Vagina (tissue), 2 donors: Measurements from ENCODE around the gene MYH7B.

Source experiments
- POLR2AphosphoS5 ChIP-seq, 2 donors: sonication (generic); formaldehyde crosslinking; IDR thresholded peaks; one replicate each; pipeline ENCODE4 v1.9.0; 2017; ENCODE audit warnings: antibody characterized with exemption in 2 of 2, mild to moderate bottlenecking in 2 of 2, low read depth in 1 of 2; ENCODE audit not compliant: insufficient read depth in 1 of 2
- TF ChIP-seq, protein P1 (sequence below), 3 experiments: fragments of 450-650 bp in 2 of 3; fragments of 200-600 bp in 1 of 3; sonication (generic) in 1 of 3; IDR thresholded peaks; one replicate each; pipeline ENCODE4 v1.5.1; 2017 to 2019; ENCODE audit warnings: antibody characterized with exemption in 3 of 3, mild to moderate bottlenecking in 2 of 3, moderate library complexity in 2 of 3

GRCh38 chr20:34995192-34995591 lies 39.5 kb downstream of the MYH7B start:
- no peak for TF ChIP-seq POLR2AphosphoS5 (IDR thresholded peaks at IDR 0.05; ENCODE audit: insufficient read depth in 1 of 2, low read depth in 1 of 2)
- TF ChIP-seq, protein P1, sequence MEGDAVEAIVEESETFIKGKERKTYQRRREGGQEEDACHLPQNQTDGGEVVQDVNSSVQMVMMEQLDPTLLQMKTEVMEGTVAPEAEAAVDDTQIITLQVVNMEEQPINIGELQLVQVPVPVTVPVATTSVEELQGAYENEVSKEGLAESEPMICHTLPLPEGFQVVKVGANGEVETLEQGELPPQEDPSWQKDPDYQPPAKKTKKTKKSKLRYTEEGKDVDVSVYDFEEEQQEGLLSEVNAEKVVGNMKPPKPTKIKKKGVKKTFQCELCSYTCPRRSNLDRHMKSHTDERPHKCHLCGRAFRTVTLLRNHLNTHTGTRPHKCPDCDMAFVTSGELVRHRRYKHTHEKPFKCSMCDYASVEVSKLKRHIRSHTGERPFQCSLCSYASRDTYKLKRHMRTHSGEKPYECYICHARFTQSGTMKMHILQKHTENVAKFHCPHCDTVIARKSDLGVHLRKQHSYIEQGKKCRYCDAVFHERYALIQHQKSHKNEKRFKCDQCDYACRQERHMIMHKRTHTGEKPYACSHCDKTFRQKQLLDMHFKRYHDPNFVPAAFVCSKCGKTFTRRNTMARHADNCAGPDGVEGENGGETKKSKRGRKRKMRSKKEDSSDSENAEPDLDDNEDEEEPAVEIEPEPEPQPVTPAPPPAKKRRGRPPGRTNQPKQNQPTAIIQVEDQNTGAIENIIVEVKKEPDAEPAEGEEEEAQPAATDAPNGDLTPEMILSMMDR (IDR thresholded peaks at IDR 0.05) = no peak
